BJ (cell line): ENCODE measurements around the gene EPC1. TPM values are rescaled to one million over a fixed set of nuclear protein-coding genes. Genes with fewer than 3 reads are reported as not detected.
"Not testable (repeated sequence)": the region's sequence is repeated elsewhere in the genome, so short reads cannot be mapped to it uniquely, and the experiment has no call there.

Experiments used
- CTCF ChIA-PET: fragments of 350-600 bp; formaldehyde crosslinking; extraction: SDS; loops from one replicate; lab custom pipeline; 2021; ENCODE audit warnings: antibody characterized with exemption, inconsistent platforms; lab: Yijun Ruan, JAX
- POLR2A ChIA-PET: fragments of 300-600 bp; sonication (Branson Sonifier 250); formaldehyde crosslinking; extraction: SDS; loops from one replicate; lab custom pipeline; 2021; ENCODE audit warnings: antibody characterized with exemption; lab: Charles Lee
- DNase-seq: peaks from one replicate; pipeline ENCODE4 v3.0.0-alpha.2; 2011; ENCODE audit warnings: low read depth
- H3K27me3 ChIP-seq: 2 replicates; pipeline ENCODE4 v1.6.0; 2011; ENCODE audit warnings: low read length; ENCODE audit not compliant: control insufficient read depth, insufficient read depth
- H3K36me3 ChIP-seq: 2 replicates; pipeline ENCODE4 v1.5.1; 2011; ENCODE audit warnings: low read length; ENCODE audit not compliant: control insufficient read depth, insufficient read depth
- H3K4me3 ChIP-seq: 2 replicates; pipeline ENCODE4 v1.5.1; 2011; ENCODE audit warnings: low read depth, mild to moderate bottlenecking, control low read depth, low read length
- CTCF ChIP-seq: IDR thresholded peaks from 2 replicates; pipeline ENCODE4 v1.5.1; 2011; ENCODE audit warnings: low read depth, mild to moderate bottlenecking, control low read depth, inconsistent platforms, low read length, moderate library complexity; ENCODE audit not compliant: insufficient read depth
- polyA minus RNA-seq: library from RNA; depleted of rRNA, polyadenylated mRNA; stranded (reverse); fragments of >200 nt; gene quantifications from 2 replicates; pipeline ENCODE4 v1.2.3, GENCODE V29; 2011; rRNA and poly(A)+ RNA removed
- polyA plus RNA-seq: library from polyadenylated mRNA; depleted of rRNA; stranded (reverse); fragments of >200 nt; gene quantifications from 2 replicates; pipeline ENCODE4 v1.2.3, GENCODE V29; 2011; rRNA removed

The EPC1 gene
- polyA plus RNA-seq (21.6 and 30.5 TPM in 2 replicates), polyA minus RNA-seq (35.2 and 42.2 TPM in 2 replicates)

DNA sequence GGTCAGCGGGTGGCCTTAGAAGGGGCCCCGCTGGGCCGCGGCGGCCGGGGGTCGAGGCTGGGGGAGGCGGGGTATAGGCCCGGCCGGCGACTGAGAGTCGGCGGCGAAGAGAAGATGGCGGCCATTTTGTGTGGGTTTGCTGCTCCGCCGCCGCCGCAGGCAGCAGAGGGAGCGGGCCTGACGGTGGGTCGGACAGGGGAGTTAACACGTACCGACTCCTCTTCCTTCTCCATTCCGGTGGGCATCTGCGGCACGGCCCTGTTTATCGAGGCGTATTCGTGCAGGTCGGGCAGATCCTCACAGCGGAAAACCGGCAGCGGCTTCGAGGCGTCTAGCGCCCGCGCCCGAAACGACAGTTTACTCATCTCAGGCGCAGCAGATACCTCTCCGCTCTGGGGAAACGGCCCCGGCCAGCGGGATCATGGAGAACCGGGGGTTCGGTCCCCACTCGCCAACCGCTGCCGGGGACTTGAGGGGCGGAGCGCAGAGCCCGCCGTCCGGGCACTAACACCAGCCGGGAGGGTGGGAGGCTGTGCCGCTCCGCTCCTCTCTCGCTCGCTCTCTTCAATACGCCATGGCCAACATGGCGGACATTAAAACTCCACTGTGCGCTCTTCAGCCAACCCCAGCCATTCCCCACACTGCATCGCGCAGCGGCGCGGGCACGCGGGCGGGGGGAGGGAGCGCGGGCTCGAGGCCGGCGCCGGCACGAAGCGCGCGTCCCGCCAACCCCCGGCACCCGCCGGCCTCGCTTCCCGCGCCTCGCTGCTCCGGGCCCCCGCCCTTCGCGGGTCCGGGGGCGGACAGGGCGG lies at the start of gene EPC1:
Gene EPC1, minus strand, starts transcription at position 608 of the 812 bp plus-strand sequence. Its CDS starts 243 bp downstream, at position 365.
- H3K36me3 ChIP-seq = no peaks in the 10 kb centered on the region
- no peak for TF ChIP-seq CTCF
- H3K4me3 ChIP-seq = peak within 1 kb of the TSS; percentile 93
- DNase-seq = peak; percentile 19
- no peaks in the 10 kb centered on the region for H3K27me3 ChIP-seq
- ChIA-PET CTCF (interaction anchor here (0.6 to 4.4 kb wide), 26 partner anchors 10 to 157 kb away, joined by 3 to 55 read pairs (median 5); no protein-coding TSS in a partner anchor), POLR2A (interaction anchor here (0.7 kb wide), 1 partner anchor 14 kb away, joined by 3 read pairs; no protein-coding TSS in a partner anchor)

GRCh38 chr10:32393911-32394310 lies 47.0 kb upstream of the EPC1 start:
- no peak for TF ChIP-seq CTCF
- CTCF ChIA-PET = no interaction called here

DNA sequence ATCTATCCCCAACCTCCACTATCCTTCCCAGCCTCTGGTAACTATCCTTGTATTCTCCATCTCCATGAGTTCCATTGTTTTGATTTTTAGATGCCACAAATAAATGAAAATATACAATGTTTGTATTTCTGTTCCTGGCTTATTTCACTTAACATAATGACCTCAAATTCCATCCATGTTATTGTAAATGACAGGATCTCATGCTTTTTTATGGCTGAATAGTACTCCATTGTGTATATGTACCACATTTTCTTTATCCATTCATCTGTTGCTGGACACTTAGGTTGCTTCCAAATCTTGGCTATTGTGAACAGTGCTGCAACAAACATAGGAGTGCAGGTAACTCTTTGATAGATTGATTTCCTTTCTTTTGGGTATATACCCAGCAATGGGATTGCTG lies 45.3 kb upstream of the EPC1 start:
- POLR2A ChIA-PET, H3K27me3 ChIP-seq, H3K4me3 ChIP-seq, H3K36me3 ChIP-seq, CTCF ChIA-PET, DNase-seq: not testable (repeated sequence)

More at GRCh38 chr10:32393911-32394310, 47.0 kb upstream of the EPC1 start:
- Histone ChIP-seq H3K36me3 (no peaks in the 10 kb centered on the region), H3K4me3 (no peak overlapping the region), H3K27me3 (no peaks in the 10 kb centered on the region; the same call in 1 of the 2 replicates)
- POLR2A ChIA-PET = no interaction called here
- no peak for DNase-seq

GRCh38 chr10:32390193-32390592 lies 43.2 kb upstream of the EPC1 start:
- Histone ChIP-seq H3K4me3 (no peak overlapping the region), H3K36me3 (no peaks in the 10 kb centered on the region), H3K27me3 (no peaks in the 10 kb centered on the region; the same call in 1 of the 2 replicates)
- POLR2A ChIA-PET = no interaction called here
- no peak for DNase-seq
- CTCF ChIA-PET = no interaction called here
- no peak for TF ChIP-seq CTCF

- DNase-seq = no peak
- TF ChIP-seq CTCF = no peak
- Histone ChIP-seq H3K36me3 (no peaks in the 10 kb centered on the region), H3K27me3 (no peaks in the 10 kb centered on the region), H3K4me3 (no peak overlapping the region)
- ChIA-PET CTCF (no interaction called here), POLR2A (no interaction called here)
Measured at GRCh38 chr10:32388258-32389027, 41.5 kb upstream of the EPC1 start.
